PFSK-1 (cell line): ENCODE data around the gene ISG20.

Source experiments
- POLR2AphosphoS5 ChIP-seq: IDR thresholded peaks from 2 replicates; pipeline ENCODE4 v1.6.1; 2012; ENCODE audit warnings: low read depth, mild to moderate bottlenecking, control low read depth, low read length, moderate library complexity
- REST ChIP-seq, 2 experiments: IDR thresholded peaks; 2 replicates each; pipeline versions ENCODE4 v1.6.1 to v1.8.0; 2011 to 2012; ENCODE audit warnings: low read depth in 2 of 2, low read length in 2 of 2, control low read depth in 1 of 2, inconsistent platforms in 1 of 2, mild to moderate bottlenecking in 1 of 2, moderate library complexity in 1 of 2; ENCODE audit not compliant: insufficient read depth in 1 of 2
- SIN3A ChIP-seq: IDR thresholded peaks from 2 replicates; pipeline ENCODE4 v1.6.1; 2012; ENCODE audit warnings: mild to moderate bottlenecking, low read length, moderate library complexity, borderline replicate concordance; ENCODE audit not compliant: insufficient read depth
- TAF1 ChIP-seq: IDR thresholded peaks from 2 replicates; pipeline ENCODE4 v1.6.1; 2012; ENCODE audit warnings: low read length, control low read depth, borderline replicate concordance; ENCODE audit not compliant: insufficient read depth

- TF ChIP-seq TAF1: no peak
- no peak for TF ChIP-seq REST (IDR thresholded peaks at IDR 0.05; ENCODE audit: insufficient read depth in 1 of 2, low read depth in 2 of 2, low read length in 2 of 2)
- no peak for TF ChIP-seq POLR2AphosphoS5
- TF ChIP-seq SIN3A: no peak
Observed at GRCh38 chr15:88647351-88648105, 8.7 kb downstream of the ISG20 start.
